ENCODE results near the gene NRG3.

DNA sequence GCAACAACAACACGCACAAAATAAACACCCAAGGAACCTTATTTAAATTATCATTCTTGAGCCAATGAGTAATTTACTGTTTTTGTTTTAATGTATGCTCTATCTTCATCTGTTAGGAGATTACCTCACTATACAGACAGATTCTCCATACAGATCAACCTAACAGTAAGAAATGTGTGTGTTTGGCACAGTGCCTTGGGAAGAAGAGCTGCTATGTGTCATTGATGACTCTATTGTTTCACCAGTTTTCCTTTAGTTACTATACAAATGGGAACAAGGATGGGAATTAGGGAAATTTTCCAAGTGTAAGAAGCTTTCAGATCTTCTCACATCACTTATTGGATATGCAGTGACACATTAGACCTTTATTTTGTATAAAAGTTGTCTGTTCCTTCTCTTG is 640.3 kb downstream of the NRG3 start:
- TF ChIP-seq, protein P1, sequence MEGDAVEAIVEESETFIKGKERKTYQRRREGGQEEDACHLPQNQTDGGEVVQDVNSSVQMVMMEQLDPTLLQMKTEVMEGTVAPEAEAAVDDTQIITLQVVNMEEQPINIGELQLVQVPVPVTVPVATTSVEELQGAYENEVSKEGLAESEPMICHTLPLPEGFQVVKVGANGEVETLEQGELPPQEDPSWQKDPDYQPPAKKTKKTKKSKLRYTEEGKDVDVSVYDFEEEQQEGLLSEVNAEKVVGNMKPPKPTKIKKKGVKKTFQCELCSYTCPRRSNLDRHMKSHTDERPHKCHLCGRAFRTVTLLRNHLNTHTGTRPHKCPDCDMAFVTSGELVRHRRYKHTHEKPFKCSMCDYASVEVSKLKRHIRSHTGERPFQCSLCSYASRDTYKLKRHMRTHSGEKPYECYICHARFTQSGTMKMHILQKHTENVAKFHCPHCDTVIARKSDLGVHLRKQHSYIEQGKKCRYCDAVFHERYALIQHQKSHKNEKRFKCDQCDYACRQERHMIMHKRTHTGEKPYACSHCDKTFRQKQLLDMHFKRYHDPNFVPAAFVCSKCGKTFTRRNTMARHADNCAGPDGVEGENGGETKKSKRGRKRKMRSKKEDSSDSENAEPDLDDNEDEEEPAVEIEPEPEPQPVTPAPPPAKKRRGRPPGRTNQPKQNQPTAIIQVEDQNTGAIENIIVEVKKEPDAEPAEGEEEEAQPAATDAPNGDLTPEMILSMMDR (IDR thresholded peaks at IDR 0.05; ENCODE audit: low read depth, low read length, poor library complexity, severe bottlenecking): no peak
- TF ChIP-seq EZH2phosphoT487 (IDR thresholded peaks at IDR 0.05; ENCODE audit: borderline replicate concordance, low read length): no peak

Measured in DOHH2 (cell line).